Left ventricle myocardium inferior (tissue), 1 donor: Measurements from ENCODE around the gene FOXO3. TPM values are rescaled to one million over a fixed set of nuclear protein-coding genes. Genes with fewer than 3 reads are reported as not detected.
A peak's percentile ranks its signal among the peaks of the same experiment; 100 is the strongest.
"Not testable (repeated sequence)": the region's sequence is repeated elsewhere in the genome, so short reads cannot be mapped to it uniquely, and the experiment has no call there.

ENCODE experiments used
- DNase-seq: peaks from one replicate; pipeline ENCODE4 v3.0.0-alpha.2; 2020
- H3K27ac ChIP-seq: fragments of 200-600 bp; replicated peaks from 2 replicates; pipeline ENCODE4 v1.8.0; 2021
- H3K27me3 ChIP-seq: fragments of 200-600 bp; 2 replicates; pipeline ENCODE4 v1.8.0; 2021; ENCODE audit warnings: low read depth
- H3K36me3 ChIP-seq: fragments of 200-600 bp; 2 replicates; pipeline ENCODE4 v1.8.0; 2021
- H3K4me1 ChIP-seq: fragments of 200-600 bp; 2 replicates; pipeline ENCODE4 v1.8.0; 2021
- H3K4me3 ChIP-seq: fragments of 200-600 bp; 2 replicates; pipeline ENCODE4 v1.8.0; 2021; ENCODE audit warnings: mild to moderate bottlenecking, moderate library complexity
- H3K9me3 ChIP-seq: fragments of 200-600 bp; replicated peaks from 2 replicates; pipeline ENCODE4 v1.8.0; 2021
- intact Hi-C: fragments of 100-400 bp; cut with micrococcal nuclease; formaldehyde crosslinking; loops from one replicate; pipeline ENCODE4 v1.11.0; 2022
- total RNA-seq: library from RNA; stranded (reverse); fragmentation: NEBNext Ultra II Directional; extraction: Animal tissue kit (Norgen Biotek cat#: 25700); gene quantifications from one replicate; pipeline ENCODE4 v1.2.1, GENCODE V29; 2021
- TF ChIP-seq, protein P1 (sequence below): fragments of 200-600 bp; IDR thresholded peaks from 2 replicates; pipeline ENCODE4 v1.8.0; 2021; ENCODE audit warnings: antibody characterized with exemption, mild to moderate bottlenecking, borderline replicate concordance
- donor health status: DM: no; HTN: yes; CAD: no; lungs with severe emphysema.

FOXO3 gene
- total RNA-seq, 1 donor from 2014 or later: 34.8 TPM

DNA sequence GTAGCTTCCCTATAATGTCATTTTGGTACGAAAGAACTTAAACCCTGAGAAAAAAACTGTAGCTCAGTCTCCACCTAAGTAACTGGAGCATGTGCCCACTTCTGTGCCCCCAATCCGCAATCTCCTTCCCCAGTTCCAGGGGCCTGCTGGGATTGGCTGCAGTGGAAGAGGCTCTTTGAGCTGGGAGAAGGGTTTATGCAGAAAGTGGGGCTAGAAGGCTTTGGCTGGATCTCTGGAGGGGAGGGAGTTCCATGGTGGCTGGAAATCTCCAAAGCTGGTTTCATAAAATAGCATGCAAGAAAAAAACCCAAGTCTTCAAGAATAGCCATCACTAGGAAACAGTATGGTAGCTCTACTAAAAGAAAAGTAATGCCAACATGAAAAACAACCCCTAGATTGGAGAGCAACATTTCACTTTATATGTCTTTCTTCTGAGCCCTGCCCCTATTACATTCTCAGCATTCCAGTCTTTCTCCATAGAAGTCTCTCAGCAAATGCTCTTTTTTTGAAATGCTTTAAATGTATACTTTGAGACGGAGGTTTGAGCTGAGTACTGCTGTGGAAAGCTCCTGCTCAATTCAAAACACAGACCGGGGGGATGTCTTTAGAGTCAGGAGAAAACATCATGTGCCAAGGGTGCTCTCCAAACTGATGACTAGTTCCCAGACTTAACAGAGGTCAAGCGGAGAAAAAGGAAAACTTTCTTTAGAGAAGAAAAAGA, 36.0 kb upstream of the FOXO3 start:
- intact Hi-C loops: loop anchor here (10.0 kb wide), 2 partner anchors 410 to 550 kb away; no protein-coding TSS in a partner anchor
- Histone ChIP-seq H3K4me1 (no peaks in the 10 kb centered on the region), H3K27ac (no peak overlapping the region), H3K36me3 (peaks cover 25% of the 10 kb centered on the region), H3K9me3 (no peaks in the 10 kb centered on the region), H3K27me3 (no peaks in the 10 kb centered on the region), H3K4me3 (no peak overlapping the region)
- DNase-seq: no peak
- TF ChIP-seq, protein P1, sequence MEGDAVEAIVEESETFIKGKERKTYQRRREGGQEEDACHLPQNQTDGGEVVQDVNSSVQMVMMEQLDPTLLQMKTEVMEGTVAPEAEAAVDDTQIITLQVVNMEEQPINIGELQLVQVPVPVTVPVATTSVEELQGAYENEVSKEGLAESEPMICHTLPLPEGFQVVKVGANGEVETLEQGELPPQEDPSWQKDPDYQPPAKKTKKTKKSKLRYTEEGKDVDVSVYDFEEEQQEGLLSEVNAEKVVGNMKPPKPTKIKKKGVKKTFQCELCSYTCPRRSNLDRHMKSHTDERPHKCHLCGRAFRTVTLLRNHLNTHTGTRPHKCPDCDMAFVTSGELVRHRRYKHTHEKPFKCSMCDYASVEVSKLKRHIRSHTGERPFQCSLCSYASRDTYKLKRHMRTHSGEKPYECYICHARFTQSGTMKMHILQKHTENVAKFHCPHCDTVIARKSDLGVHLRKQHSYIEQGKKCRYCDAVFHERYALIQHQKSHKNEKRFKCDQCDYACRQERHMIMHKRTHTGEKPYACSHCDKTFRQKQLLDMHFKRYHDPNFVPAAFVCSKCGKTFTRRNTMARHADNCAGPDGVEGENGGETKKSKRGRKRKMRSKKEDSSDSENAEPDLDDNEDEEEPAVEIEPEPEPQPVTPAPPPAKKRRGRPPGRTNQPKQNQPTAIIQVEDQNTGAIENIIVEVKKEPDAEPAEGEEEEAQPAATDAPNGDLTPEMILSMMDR: no peak

DNA sequence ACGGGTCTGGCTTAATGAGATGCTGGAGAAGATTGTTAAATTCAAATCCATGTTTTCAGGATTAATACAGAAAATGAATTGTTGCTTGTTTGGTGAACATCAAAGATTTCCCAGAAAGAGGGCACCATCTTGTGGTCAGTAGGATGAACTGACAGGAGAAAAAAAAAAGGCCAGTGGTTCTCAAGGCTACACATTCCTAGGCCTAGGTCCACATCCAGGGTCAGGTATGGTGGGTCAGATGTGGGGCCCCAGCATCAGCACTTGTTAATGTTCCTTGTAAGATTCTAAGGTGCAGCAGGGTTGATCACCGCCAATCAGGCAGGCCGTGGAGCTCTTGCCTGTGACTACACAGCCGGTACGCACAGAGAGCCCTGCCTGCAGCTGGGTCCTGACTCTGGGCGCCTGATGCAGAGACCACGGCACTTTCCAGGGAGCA, 34.0 kb upstream of the FOXO3 start:
- Histone ChIP-seq H3K9me3 (no peaks in the 10 kb centered on the region), H3K4me3 (no peak overlapping the region), H3K27me3 (no peaks in the 10 kb centered on the region), H3K4me1 (no peaks in the 10 kb centered on the region), H3K27ac (no peak overlapping the region), H3K36me3 (peaks cover 14% of the 10 kb centered on the region)
- TF ChIP-seq, protein P1: peak; percentile 89
- DNase-seq: no peak
- intact Hi-C loops: loop anchor here (10.0 kb wide), 2 partner anchors 412 to 552 kb away; no protein-coding TSS in a partner anchor

DNA sequence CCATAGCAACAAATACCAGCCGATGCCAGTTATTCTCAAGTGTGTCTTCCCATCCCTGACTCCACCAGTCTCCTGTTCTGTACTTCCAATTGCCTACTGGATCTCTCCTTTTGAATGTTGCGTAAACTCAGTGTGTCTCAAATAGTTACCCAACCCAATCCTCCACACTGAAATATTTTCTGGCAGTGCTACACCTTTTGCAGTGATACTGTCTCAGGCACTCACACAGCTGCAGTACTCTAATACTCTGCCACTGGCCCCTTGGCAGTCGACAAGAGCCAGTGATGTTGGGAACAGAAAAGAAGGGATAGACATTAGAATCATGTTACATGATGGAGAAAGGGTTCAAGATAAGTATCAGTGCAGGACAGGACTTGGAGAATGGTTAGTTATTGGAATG, 31.8 kb upstream of the FOXO3 start:
- TF ChIP-seq, protein P1: no peak
- Histone ChIP-seq H3K27ac (no peak overlapping the region), H3K9me3 (no peaks in the 10 kb centered on the region), H3K4me3 (no peak overlapping the region), H3K27me3 (no peaks in the 10 kb centered on the region), H3K36me3 (no peaks in the 10 kb centered on the region), H3K4me1 (no peaks in the 10 kb centered on the region)
- no peak for DNase-seq
- intact Hi-C loops: loop anchor here (10.0 kb wide), 2 partner anchors 414 to 554 kb away; no protein-coding TSS in a partner anchor

DNA sequence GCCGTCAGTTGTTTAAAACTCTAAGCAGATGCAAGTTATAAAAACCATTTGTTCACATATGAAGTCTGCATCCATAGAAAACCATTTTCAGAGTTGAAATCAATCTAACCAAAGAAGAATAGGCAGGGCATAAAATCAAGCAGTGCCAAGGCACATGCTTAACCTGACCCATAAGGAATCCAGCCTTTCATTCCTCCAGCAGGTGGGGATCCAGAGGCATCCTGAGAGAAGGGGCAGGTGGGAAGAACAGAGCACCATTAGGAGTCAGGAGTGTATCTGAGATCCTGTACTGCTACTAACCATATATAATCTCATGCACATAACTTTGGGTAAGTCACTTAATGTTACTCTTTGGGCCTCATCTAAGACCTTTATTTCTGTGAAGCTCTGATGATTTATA, 29.4 kb upstream of the FOXO3 start:
- no peaks in the 10 kb centered on the region for H3K9me3 ChIP-seq
- no peak for DNase-seq
- intact Hi-C loops: no loop called here
- TF ChIP-seq, protein P1: no peak
- H3K36me3 ChIP-seq: no peaks in the 10 kb centered on the region
- H3K27ac ChIP-seq: no peak overlapping the region
- no peaks in the 10 kb centered on the region for H3K4me1 ChIP-seq
- H3K27me3 ChIP-seq: no peaks in the 10 kb centered on the region
- no peak overlapping the region for H3K4me3 ChIP-seq

DNA sequence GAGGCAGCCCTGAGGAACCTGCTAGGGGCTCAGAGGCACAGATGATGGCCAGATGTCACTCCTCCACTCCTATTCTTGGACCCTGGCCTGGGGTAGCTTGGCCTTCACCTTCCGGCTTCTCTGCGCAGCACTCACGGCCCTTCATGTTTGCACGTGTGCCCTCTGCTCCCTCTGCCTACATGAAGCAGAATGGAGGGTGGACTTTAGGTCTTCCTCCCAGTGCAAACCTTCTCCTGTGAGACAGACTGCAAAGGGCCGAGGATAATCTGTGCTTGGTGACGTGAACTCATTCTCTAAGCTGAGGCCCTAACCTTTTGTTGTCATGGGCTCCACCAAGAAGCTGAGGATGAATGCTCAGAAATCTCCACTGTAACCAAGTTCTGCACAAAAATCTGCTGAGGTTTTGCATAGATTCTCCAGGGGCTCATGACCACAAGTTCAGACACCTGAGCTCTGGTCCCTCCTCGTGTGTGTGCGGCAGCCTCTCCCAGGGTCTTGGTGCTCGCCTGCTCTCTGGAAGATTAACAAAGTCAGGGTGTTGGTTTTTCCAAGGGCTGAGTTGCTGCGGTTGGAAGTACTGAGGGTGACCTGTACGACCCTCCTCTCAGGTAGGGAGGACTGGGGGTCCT, 25.5 kb upstream of the FOXO3 start:
- no peak for DNase-seq
- Histone ChIP-seq H3K4me3 (no peak overlapping the region), H3K27me3 (no peaks in the 10 kb centered on the region), H3K9me3 (peaks cover 6% of the 10 kb centered on the region), H3K36me3 (no peaks in the 10 kb centered on the region), H3K4me1 (no peaks in the 10 kb centered on the region), H3K27ac (no peak overlapping the region)
- TF ChIP-seq, protein P1: no peak
- intact Hi-C loops: no loop called here

DNA sequence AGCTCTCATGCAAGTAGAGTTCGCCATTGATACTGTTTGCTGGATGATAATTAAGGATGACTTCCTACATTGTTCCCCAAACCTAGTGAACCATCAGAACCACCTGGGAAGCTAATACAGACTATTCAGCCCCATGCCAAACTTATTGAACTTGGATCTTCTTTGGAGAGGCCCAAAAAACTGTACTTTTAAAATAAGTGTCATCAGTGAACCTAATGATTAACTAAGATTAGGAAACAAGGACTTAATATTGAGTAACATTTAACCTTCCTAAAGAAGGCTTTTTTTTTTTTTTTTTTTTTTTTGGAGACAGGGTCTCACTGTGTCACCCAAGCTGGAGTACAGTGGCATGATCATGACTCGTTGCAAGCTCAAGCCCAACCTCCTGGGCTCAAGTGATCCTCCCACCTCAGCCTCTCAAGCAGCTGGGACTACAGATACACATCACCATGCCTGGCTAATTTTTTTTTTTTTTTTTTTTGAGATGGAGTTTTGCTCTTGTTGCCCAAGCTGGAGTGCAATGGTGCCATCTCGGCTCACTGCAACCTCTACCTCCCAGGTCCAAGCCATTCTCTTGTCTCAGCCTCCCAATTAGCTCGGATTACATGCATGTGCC, 24.7 kb upstream of the FOXO3 start:
- H3K4me1 ChIP-seq, H3K9me3 ChIP-seq, H3K36me3 ChIP-seq, intact Hi-C loops, H3K4me3 ChIP-seq, H3K27ac ChIP-seq, H3K27me3 ChIP-seq, DNase-seq: not testable (repeated sequence)
